Limb (tissue), 2 donors: ENCODE data around the gene SH3TC1.

Experiments
- DNase-seq, 2 donors: peaks; one replicate each; pipeline ENCODE4 v3.0.0-alpha.2; 2016; ENCODE audit errors: extremely low spot score in 2 of 2

Gene SH3TC1

GRCh38 chr4:8198906-8199593 is at the start of gene SH3TC1:
SH3TC1 (plus strand) TSS chr4:8199290; CDS start chr4:8205195, 5,905 bp downstream.
- DNase-seq: peak; percentile 79 to 81

- no peak for DNase-seq
Observed at GRCh38 chr4:8149664-8150063, 49.4 kb upstream of the SH3TC1 start.

GRCh38 chr4:8150152-8151090 is 48.7 kb upstream of the SH3TC1 start:
- DNase-seq: no peak

GRCh38 chr4:8151165-8151650 is 47.9 kb upstream of the SH3TC1 start:
- no peak for DNase-seq

- no peak for DNase-seq
Observed at GRCh38 chr4:8152090-8152864, 46.8 kb upstream of the SH3TC1 start.

GRCh38 chr4:8152865-8153257 is 46.2 kb upstream of the SH3TC1 start:
- DNase-seq: no peak

GRCh38 chr4:8153441-8153840 is 45.6 kb upstream of the SH3TC1 start:
- DNase-seq: no peak

- DNase-seq: no peak
Observed at GRCh38 chr4:8155048-8155447, 44.0 kb upstream of the SH3TC1 start.

GRCh38 chr4:8155660-8156421 is 43.2 kb upstream of the SH3TC1 start:
- no peak for DNase-seq

GRCh38 chr4:8156617-8157016 is 42.5 kb upstream of the SH3TC1 start:
- DNase-seq: peak in 1 of 2 donors; percentile 30

GRCh38 chr4:8157496-8157895 is 41.6 kb upstream of the SH3TC1 start:
- peak in 1 of 2 donors; percentile 47 for DNase-seq

GRCh38 chr4:8157944-8158709 is 41.0 kb upstream of the SH3TC1 start:
- DNase-seq: no peak

GRCh38 chr4:8158710-8159536 is 40.2 kb upstream of the SH3TC1 start, which contains the start of gene ABLIM2:
ABLIM2 (minus strand) TSS chr4:8158813; CDS start chr4:8158689, 124 bp downstream.
- peak; percentile 96 to 99 for DNase-seq

GRCh38 chr4:8159537-8160232 is 39.4 kb upstream of the SH3TC1 start:
- no peak for DNase-seq

- no peak for DNase-seq
Observed at GRCh38 chr4:8160233-8160560, 38.9 kb upstream of the SH3TC1 start.

GRCh38 chr4:8160572-8160971 is 38.5 kb upstream of the SH3TC1 start:
- no peak for DNase-seq

GRCh38 chr4:8162625-8163024 is 36.5 kb upstream of the SH3TC1 start:
- no peak for DNase-seq

GRCh38 chr4:8163026-8163425 is 36.1 kb upstream of the SH3TC1 start:
- no peak for DNase-seq
